Fibroblast of gingiva (primary cell): ENCODE measurements around the gene WFIKKN2.
"Not testable (repeated sequence)": the region's sequence is repeated elsewhere in the genome, so short reads cannot be mapped to it uniquely, and the experiment has no call there.

Experiments
- DNase-seq: peaks from one replicate; pipeline ENCODE4 v3.0.0-alpha.2; 2011; ENCODE audit warnings: low read depth

Gene WFIKKN2

DNA sequence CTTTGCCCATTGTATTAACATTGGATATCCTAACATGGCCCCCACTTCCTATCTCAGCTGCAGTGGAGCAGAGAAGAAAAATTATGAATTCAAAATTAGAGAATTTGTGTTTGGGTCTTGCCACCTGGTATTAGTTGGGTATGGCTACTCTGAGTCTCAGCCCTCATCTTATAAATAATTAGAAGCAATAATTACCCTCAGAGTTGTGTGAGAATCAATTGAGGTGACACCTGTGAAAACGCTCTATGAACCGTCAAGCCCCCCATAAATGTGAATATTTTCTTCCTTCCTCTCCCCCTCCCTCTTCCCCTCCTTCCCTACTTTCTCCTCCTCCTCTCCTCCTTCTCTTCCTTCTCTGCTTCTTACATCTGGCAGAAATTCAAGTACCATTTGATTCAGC, 39.7 kb downstream of the WFIKKN2 start:
- DNase-seq, result no peak

DNA sequence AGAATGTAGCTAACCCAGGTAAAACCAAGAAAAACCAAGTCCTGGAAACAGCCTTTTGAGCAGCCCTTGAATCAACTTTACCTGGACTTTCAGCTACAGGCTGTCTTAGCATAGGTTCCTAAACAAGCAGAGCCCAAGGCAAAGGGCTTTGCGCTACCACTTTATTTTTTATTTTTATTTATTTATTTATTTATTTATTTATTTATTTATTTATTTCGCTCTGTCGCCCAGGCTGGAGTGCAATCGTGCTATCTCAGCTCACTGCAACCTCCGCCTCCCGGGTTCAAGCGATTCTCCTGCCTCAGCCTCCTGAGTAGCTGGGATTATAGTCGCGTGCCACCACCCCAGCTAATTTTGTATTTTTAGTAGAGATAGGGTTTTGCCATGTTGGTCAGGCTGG, 41.7 kb downstream of the WFIKKN2 start:
- not testable (repeated sequence) for DNase-seq

DNA sequence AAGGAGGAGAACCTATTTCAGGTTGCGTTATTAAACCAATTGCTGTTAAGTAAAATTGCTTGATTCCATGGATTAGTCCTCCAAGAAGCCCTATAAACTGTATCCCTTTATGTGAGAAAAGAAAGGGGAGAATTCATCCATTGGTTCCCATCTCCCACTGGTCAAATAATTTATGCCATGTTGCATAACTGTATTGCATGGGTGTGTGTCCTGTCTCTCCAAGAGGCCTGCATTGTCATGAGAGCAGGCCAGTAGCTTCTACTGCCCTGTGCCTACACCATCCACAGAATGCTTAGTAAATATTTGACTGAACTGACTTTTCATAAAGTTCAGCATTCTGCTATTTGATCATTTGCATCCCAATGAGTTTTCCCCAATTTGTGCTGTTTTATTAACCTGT, 42.5 kb downstream of the WFIKKN2 start:
- no peak for DNase-seq

DNA sequence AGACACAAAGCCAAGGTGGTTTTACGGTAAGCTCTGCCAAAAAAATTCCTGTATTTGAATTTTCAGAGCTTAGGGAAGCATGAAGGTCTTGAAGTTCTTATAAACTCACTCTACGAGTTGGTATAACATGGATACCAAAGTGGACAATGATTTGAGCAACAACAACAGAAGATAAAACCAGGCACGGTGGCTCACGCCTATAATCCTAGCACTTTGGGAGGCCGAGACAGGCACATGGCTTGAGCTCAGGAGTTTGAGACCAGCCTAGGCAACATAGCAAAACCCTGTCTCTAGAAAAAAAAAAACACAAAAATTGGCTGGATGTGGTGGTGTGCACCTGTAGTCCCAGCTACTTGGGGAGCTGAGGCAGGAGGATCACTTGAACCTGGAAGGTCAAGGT, 43.7 kb downstream of the WFIKKN2 start:
- DNase-seq, result no peak

DNA sequence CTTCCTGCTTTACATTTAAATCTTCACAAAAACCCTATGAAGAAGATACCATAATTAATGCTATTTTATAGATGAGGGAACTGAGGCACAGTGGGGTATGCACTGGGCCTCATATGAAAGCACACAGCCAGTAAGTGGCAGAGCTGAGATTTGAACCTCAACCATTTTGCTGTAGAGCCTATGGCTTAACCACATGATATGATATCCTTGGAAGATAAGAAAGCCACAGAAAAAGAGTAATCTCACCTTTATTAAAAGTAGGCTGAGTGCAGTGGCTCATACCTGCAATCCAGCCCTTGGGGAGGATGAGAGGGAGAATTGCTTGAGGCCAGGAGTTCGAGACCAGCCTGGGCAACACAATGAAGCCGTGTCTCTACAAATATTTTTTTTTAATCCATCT, 45.8 kb downstream of the WFIKKN2 start:
- DNase-seq, result no peak

DNA sequence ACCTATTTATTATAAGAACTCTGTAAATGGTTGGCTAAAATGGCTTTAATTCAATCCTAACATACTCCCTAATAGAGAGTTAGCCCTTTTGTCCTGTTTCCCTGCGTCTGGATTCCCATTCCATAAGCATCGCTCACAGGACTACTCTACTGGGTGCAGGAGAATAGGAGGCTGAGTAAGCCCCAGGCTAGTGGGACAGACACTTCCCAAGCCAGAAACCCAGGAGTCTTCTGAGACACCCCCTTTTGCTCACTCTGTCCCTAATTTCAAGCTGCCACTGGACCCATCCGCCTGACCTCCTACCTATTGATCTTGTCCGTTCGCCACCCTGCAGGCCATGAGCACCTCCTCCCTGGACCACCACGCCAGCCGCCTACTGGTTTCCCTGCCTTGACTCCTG, 47.5 kb downstream of the WFIKKN2 start:
- no peak for DNase-seq

DNA sequence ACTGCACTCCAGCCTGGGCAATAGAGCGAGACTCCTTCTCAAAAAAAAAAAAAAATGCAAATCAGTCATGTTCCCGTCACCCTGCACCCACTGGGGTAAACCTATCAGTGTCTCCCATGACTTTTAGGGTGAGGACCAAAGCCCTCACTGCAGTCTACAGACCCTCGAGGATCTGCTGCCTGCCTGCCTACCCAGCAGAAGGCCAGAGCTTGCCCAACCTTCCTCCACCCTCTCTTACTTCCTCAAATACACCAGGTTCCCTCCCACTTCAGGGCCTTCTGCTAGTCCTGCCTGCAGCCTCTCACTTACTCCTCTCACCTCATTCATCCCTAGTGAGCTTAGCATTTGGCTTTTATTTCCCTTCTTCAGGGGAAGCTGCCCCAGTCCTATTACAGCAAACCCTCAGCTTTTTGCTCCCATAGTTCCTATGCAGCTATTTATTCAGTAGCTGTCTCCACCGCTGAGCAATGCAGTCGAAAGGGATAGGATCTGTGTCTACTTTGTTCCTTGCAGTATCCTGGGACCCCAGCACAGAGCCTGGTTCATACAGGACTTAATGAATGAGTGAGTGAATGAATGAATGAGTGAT, 48.6 kb downstream of the WFIKKN2 start:
- DNase-seq, result no peak

DNA sequence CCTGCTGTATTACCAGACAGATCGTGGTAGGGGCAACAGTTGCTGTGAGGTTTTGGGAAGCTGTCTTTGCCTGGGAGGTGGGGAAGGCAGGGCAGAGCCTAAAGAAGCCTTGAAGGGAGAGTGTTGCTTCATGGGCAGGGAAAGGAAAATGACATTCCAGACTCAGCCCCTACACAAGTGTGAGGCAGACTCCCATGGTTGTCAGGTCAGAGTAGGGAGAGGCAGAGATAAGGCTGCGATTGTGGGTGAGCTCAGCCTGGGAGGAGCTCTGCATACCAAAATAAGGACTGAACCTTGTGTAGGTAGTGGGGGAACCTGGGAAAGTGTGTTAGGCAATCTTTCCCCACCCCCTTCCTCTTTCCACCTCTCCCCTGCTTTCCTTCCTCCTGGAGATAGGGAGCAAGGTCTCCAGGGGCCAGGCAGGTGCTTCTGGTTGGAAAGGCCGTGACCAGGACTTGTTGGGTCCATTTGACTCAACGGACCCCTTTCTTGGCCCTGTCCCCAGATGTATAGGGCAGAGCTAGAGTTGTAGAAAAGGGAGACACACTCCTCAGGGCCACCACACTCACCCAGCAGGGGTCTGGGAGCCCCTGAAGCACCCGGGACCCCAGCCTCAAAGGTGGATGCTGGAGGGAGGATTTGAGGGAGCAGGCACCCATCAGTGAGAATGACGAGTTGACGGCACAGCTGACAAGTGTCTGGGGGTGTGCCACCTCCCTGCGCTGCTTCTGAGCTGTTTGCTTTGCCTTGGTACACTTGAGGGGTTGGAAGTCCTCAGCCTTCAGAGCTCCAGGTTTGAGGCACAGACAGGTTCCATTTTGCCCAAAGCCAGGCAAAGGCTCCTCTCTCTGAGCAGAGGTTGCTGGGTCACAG, 49.3 kb downstream of the WFIKKN2 start:
- DNase-seq, result no peak

DNA sequence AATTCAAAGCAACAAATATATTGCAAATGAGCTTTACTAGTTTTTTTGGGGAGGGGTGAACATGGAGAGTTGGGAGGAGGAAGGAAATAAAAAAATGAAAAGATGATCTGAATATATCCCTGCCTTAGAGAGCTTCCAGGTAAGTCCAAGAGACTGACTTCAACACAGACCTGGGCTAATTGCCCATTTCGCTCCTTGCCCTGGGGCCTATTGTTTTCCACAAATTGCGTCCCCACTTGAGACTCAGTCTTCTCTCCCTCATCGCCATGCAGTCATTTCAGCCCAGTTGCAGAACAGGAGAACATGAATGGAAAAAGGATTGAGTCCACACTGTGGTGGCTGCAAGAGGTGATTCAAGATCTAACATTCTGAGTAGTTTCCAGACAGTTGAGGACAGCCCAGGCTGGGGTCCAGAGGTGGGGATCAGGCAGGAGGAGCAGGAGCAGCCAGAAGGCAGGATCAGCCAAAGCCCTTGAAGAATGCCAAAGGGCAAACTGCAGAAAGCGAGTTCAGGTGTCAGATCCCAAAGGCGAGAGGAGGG, 52.4 kb downstream of the WFIKKN2 start:
- no peak for DNase-seq

DNA sequence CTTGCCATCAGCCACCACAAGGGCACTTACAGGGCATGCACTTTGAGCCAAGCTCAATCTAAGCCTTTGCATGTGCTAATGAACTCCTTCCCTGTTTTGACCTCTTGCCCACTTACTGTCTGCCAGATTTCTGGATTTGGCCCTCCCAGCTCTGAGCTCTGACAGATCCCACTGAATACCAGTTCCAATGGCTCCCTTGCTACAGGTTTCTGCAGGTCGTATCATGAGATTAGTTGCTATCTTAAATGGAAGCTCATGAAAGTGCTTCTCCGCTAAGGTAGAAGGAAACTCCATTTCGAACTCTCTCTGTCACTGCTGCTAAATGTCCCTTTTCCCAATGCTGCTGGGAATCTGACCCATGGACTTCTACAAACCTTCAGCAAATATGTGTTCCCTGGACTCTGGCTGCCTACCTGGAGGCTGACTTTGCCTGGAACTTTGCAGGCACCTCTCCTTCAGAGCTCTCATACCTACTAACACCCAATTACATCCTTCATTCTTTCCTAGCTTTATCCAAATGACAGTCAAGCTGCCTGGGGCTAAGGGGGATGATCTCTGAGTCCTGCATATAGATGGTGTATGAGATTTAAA, 54.2 kb downstream of the WFIKKN2 start:
- no peak for DNase-seq

DNA sequence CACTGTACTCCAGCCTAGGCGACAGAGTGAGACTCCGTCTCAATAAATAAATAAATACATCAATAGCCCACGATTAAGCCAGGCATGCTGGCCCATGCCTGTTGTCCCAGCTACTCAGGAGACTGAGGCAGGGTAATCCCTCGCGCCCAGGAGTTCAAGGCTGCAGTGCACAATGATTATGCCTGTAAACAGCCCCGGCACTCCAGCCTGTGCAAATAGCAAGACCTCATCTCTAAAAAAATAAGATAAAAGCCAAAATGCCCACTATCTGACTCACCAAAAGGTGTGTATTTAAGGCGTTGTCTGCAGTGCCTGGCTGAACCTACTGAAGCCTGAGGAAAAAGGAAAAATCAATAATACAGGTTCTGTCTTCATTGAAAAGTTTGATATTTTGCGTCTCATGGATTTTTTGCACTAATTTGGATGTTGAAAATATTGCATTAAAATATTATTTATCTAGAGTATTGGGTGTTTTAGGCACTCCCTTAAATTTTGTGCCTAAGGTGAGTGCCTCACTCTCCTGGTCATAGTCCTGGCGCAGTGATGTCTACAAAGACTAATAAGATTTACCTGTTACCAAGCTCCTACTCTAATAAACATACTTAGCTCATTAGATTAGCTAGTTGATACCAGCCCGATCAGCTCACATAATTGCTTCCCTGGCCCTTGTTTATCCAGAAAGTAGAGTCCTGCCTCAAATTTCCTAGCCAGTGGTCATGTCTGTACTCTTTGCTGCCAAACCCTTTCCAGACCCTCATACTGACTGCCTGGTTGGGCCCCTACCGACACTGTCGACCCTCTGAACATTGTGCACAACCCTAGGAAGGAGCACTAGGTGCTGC, 55.5 kb downstream of the WFIKKN2 start:
- no peak for DNase-seq

DNA sequence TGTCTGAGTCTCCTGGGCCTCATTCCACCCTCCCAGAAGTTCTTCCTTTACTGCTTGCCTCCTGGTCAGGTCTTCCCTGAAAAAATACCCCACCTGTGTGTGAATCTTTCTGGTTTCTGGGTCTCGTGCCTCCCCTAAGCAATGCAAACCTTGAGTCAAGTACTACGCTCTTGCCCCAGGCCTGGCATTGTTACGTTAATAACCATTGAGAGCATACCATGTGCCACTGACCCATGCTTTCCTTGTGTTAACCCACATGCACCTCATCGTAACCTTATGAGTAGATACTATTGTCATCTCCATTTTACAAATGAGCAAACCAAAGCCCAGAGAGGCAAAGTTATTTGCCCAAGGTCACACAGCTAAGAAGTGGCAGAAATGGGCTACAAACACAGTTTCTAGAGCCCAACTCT, 56.2 kb downstream of the WFIKKN2 start:
- DNase-seq, result no peak
